Suprapubic skin (tissue), 4 donors: ENCODE measurements around the gene TSC22D1.

Experiments used
- CTCF ChIP-seq, 2 donors: fragments of 200-600 bp in 1 of 2; fragments of 450-650 bp in 1 of 2; sonication (generic) in 1 of 2; IDR thresholded peaks; one replicate each; pipeline ENCODE4 v1.5.1; 2016 to 2019; ENCODE audit warnings: antibody characterized with exemption in 2 of 2, mild to moderate bottlenecking in 1 of 2, moderate library complexity in 1 of 2
- POLR2A ChIP-seq, 2 donors: fragments of 450-650 bp; IDR thresholded peaks; one replicate each; pipeline ENCODE4 v1.6.1; 2017; ENCODE audit warnings: antibody characterized with exemption in 2 of 2, mild to moderate bottlenecking in 2 of 2, moderate library complexity in 2 of 2
- POLR2AphosphoS5 ChIP-seq, 3 donors: sonication (generic); formaldehyde crosslinking; IDR thresholded peaks; one replicate each; pipeline ENCODE4 v1.6.1; 2017; ENCODE audit warnings: antibody characterized with exemption in 3 of 3

- TF ChIP-seq POLR2A (IDR thresholded peaks at IDR 0.05) (no peak), CTCF (IDR thresholded peaks at IDR 0.05) (no peak), POLR2AphosphoS5 (IDR thresholded peaks at IDR 0.05) (no peak)
Measured at GRCh38 chr13:44575035-44575434, 1.1 kb downstream of the TSC22D1 start.
